H9 (cell line): ENCODE results near the gene FAM222B. TPM values are rescaled to one million over a fixed set of nuclear protein-coding genes. Genes with fewer than 3 reads are reported as not detected.

Experiments used
- DNase-seq: peaks from one replicate; pipeline ENCODE4 v3.0.0-alpha.2; 2017
- H2AFZ ChIP-seq: one replicate; pipeline ENCODE4 v1.6.1; 2013; ENCODE audit warnings: mild to moderate bottlenecking, low read length, control low read depth, moderate library complexity
- H2AK5ac ChIP-seq: 2 replicates; pipeline ENCODE4 v1.6.1; 2013; ENCODE audit warnings: low read length, control low read depth, mixed read lengths; ENCODE audit not compliant: insufficient read length
- H2BK120ac ChIP-seq: one replicate; pipeline ENCODE4 v1.6.1; 2013; ENCODE audit warnings: low read depth, mild to moderate bottlenecking, low read length, control low read depth, inconsistent platforms; ENCODE audit not compliant: poor library complexity, severe bottlenecking
- H2BK12ac ChIP-seq: 2 replicates; pipeline ENCODE4 v1.6.1; 2013; ENCODE audit warnings: low read length, control low read depth, mixed read lengths, low read depth; ENCODE audit not compliant: insufficient read length
- H2BK15ac ChIP-seq: 2 replicates; pipeline ENCODE4 v1.6.1; 2013; ENCODE audit warnings: low read depth, low read length, control low read depth
- H2BK20ac ChIP-seq: one replicate; pipeline ENCODE4 v1.6.1; 2013; ENCODE audit warnings: low read depth, mild to moderate bottlenecking, low read length, control low read depth, inconsistent platforms; ENCODE audit not compliant: poor library complexity, severe bottlenecking
- H2BK5ac ChIP-seq: 2 replicates; pipeline ENCODE4 v1.6.1; 2013; ENCODE audit warnings: low read length, control low read depth, mixed read lengths; ENCODE audit not compliant: insufficient read length
- H3K14ac ChIP-seq: 2 replicates; pipeline ENCODE4 v1.6.1; 2013; ENCODE audit warnings: low read length, control low read depth; ENCODE audit not compliant: insufficient read depth
- H3K18ac ChIP-seq: 2 replicates; pipeline ENCODE4 v1.6.1; 2013; ENCODE audit warnings: low read depth, mild to moderate bottlenecking, mixed read lengths, low read length, control low read depth; ENCODE audit not compliant: insufficient read length
- H3K23ac ChIP-seq: 2 replicates; pipeline ENCODE4 v1.6.1; 2013; ENCODE audit warnings: low read length, control low read depth, mixed read lengths, low read depth; ENCODE audit not compliant: insufficient read length
- H3K23me2 ChIP-seq: 2 replicates; pipeline ENCODE4 v1.6.1; 2013; ENCODE audit warnings: low read depth, mild to moderate bottlenecking, mixed read lengths, low read length, control low read depth; ENCODE audit not compliant: insufficient read length, poor library complexity, severe bottlenecking
- H3K27ac ChIP-seq: 2 replicates; pipeline ENCODE4 v1.5.1; 2013; ENCODE audit warnings: low read length, control low read depth, mixed read lengths, low read depth; ENCODE audit not compliant: insufficient read length
- H3K27me3 ChIP-seq: 2 replicates; pipeline ENCODE4 v1.6.1; 2013; ENCODE audit warnings: low read length, control low read depth, inconsistent platforms; ENCODE audit not compliant: insufficient read depth
- H3K4ac ChIP-seq: 2 replicates; pipeline ENCODE4 v1.6.1; 2013; ENCODE audit warnings: low read depth, mild to moderate bottlenecking, control low read depth, inconsistent platforms, low read length, moderate library complexity
- H3K4me1 ChIP-seq: 2 replicates; pipeline ENCODE4 v1.6.1; 2013; ENCODE audit warnings: low read length, control low read depth, inconsistent platforms; ENCODE audit not compliant: insufficient read depth
- H3K4me2 ChIP-seq: 2 replicates; pipeline ENCODE4 v1.6.1; 2013; ENCODE audit warnings: low read length, control low read depth, mixed read lengths; ENCODE audit not compliant: insufficient read length, insufficient read depth
- H3K56ac ChIP-seq: 2 replicates; pipeline ENCODE4 v1.6.1; 2013; ENCODE audit warnings: low read depth, mild to moderate bottlenecking, mixed read lengths, low read length, control low read depth; ENCODE audit not compliant: insufficient read length
- H3K79me1 ChIP-seq: 2 replicates; pipeline ENCODE4 v1.6.1; 2013; ENCODE audit warnings: low read depth, mild to moderate bottlenecking, moderate library complexity, low read length, control low read depth, inconsistent platforms; ENCODE audit not compliant: insufficient read depth, poor library complexity, severe bottlenecking
- H3K79me2 ChIP-seq: 2 replicates; pipeline ENCODE4 v1.6.1; 2013; ENCODE audit warnings: low read length, control low read depth, inconsistent platforms; ENCODE audit not compliant: insufficient read depth
- H3K9ac ChIP-seq: 2 replicates; pipeline ENCODE4 v1.6.1; 2013; ENCODE audit warnings: low read length, control low read depth, mixed read lengths; ENCODE audit not compliant: insufficient read length; ENCODE audit errors: extremely low read depth
- H3K9me3 ChIP-seq: one replicate; pipeline ENCODE4 v1.6.1; 2013; ENCODE audit warnings: low read depth, low read length, inconsistent platforms; ENCODE audit not compliant: control insufficient read depth
- H3T11ph ChIP-seq: one replicate; pipeline ENCODE4 v1.6.1; 2013; ENCODE audit warnings: mild to moderate bottlenecking, low read length, control low read depth, inconsistent platforms
- H4K20me1 ChIP-seq: one replicate; pipeline ENCODE4 v1.6.1; 2013; ENCODE audit not compliant: control insufficient read depth, insufficient read length, insufficient read depth
- H4K5ac ChIP-seq: 2 replicates; pipeline ENCODE4 v1.6.1; 2013; ENCODE audit warnings: low read depth, mild to moderate bottlenecking, mixed read lengths, low read length, control low read depth; ENCODE audit not compliant: insufficient read length
- H4K8ac ChIP-seq: replicated peaks from 2 replicates; pipeline ENCODE4 v1.6.1; 2013; ENCODE audit warnings: low read length, control low read depth, mixed read lengths, low read depth; ENCODE audit not compliant: insufficient read length
- H4K91ac ChIP-seq: 2 replicates; pipeline ENCODE4 v1.6.1; 2013; ENCODE audit warnings: low read depth, mild to moderate bottlenecking, moderate library complexity, mixed read lengths, low read length, control low read depth; ENCODE audit not compliant: insufficient read length
- H3K27ac Mint-ChIP-seq, 3 experiments: 2 replicates in 2 of 3; 3 replicates in 1 of 3; pipeline ENCODE4 v1.8.0; 2020 to 2021; ENCODE audit warnings: mixed read lengths in 3 of 3, mild to moderate bottlenecking in 1 of 3, moderate library complexity in 1 of 3
- H3K27me3 Mint-ChIP-seq: 2 replicates; pipeline ENCODE4 v1.8.0; 2021; ENCODE audit warnings: low read depth, mild to moderate bottlenecking, moderate library complexity, mixed read lengths
- H3K36me3 Mint-ChIP-seq, 3 experiments: 2 replicates in 2 of 3; 3 replicates in 1 of 3; pipeline ENCODE4 v1.8.0; 2020 to 2021; ENCODE audit warnings: low read depth in 3 of 3, mixed read lengths in 3 of 3; ENCODE audit not compliant: insufficient read depth in 1 of 3
- H3K4me1 Mint-ChIP-seq, 2 experiments: 2 replicates each; pipeline ENCODE4 v1.8.0; 2020; ENCODE audit warnings: mixed read lengths in 2 of 2
- H3K4me3 Mint-ChIP-seq, 2 experiments: 2 replicates in 1 of 2; 3 replicates in 1 of 2; pipeline ENCODE4 v1.8.0; 2020 to 2021; ENCODE audit warnings: mild to moderate bottlenecking in 2 of 2, mixed read lengths in 2 of 2, moderate library complexity in 1 of 2
- H3K9me3 Mint-ChIP-seq, 2 experiments: 2 replicates in 1 of 2; 3 replicates in 1 of 2; pipeline ENCODE4 v1.8.0; 2020; ENCODE audit warnings: mild to moderate bottlenecking in 2 of 2, mixed read lengths in 2 of 2, moderate library complexity in 1 of 2
- WGBS: extraction: QIAGEN DNeasy Blood & Tissue Kit; methylation state at CpG from one replicate; pipeline ENCODE4 v1.1.7; 2013; ENCODE audit warnings: missing lambda C conversion rate, low lambda C conversion rate, mixed read lengths; ENCODE audit not compliant: insufficient read length; ENCODE audit errors: extremely low coverage; 5-methylcytosine and 5-hydroxymethylcytosine counted together
- total RNA-seq: library from RNA; stranded (reverse); gene quantifications from 2 replicates; pipeline ENCODE4 v1.2.1, GENCODE V29; 2021
- TF ChIP-seq, protein P1 (sequence below): fragments of 200-600 bp; sonication (generic); conservative IDR thresholded peaks from 3 replicates; pipeline ENCODE4 v1.8.0; 2021; ENCODE audit warnings: antibody characterized with exemption, mild to moderate bottlenecking

Gene FAM222B
- total RNA-seq, 1 experiment from 2014 or later: 76.1 TPM

- H4K91ac ChIP-seq: no peak overlapping the region
These were observed 116.8 kb downstream of the FAM222B start for GRCh38 chr17:28725660-28726225.

More at GRCh38 chr17:28725660-28726225, 116.8 kb downstream of the FAM222B start:
- DNase-seq: peak; percentile 95
- no CpG with 5 or more reads among the region's 45 CpGs for WGBS
- H2BK120ac ChIP-seq: no peak overlapping the region
- H4K5ac ChIP-seq: peak overlapping the region; percentile 27
- no peak overlapping the region for H3T11ph ChIP-seq
- TF ChIP-seq, protein P1, sequence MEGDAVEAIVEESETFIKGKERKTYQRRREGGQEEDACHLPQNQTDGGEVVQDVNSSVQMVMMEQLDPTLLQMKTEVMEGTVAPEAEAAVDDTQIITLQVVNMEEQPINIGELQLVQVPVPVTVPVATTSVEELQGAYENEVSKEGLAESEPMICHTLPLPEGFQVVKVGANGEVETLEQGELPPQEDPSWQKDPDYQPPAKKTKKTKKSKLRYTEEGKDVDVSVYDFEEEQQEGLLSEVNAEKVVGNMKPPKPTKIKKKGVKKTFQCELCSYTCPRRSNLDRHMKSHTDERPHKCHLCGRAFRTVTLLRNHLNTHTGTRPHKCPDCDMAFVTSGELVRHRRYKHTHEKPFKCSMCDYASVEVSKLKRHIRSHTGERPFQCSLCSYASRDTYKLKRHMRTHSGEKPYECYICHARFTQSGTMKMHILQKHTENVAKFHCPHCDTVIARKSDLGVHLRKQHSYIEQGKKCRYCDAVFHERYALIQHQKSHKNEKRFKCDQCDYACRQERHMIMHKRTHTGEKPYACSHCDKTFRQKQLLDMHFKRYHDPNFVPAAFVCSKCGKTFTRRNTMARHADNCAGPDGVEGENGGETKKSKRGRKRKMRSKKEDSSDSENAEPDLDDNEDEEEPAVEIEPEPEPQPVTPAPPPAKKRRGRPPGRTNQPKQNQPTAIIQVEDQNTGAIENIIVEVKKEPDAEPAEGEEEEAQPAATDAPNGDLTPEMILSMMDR: no peak
- no peak overlapping the region for H3K4ac ChIP-seq
- H4K20me1 ChIP-seq: no peaks in the 10 kb centered on the region
- no peak overlapping the region for H3K23ac ChIP-seq
- no peak overlapping the region for H2BK20ac ChIP-seq
- H2BK15ac ChIP-seq: no peak overlapping the region
- Mint-ChIP-seq H3K9me3 (no peaks in the 10 kb centered on the region; a peak in 2 of 5 replicates), H3K4me1 (peaks cover 34 to 49% of the 10 kb centered on the region in 2 experiments), H3K27me3 (no peaks in the 10 kb centered on the region; the same call in 1 of the 2 replicates), H3K27ac (peak overlapping the region; percentile 95 to 100 (median 99)), H3K36me3 (peaks cover 35 to 46% (median 39%) of the 10 kb centered on the region in 3 experiments; a peak in 6 of 7 replicates), H3K4me3 (peak overlapping the region; percentile 95 to 96)
- H2BK5ac ChIP-seq: peak overlapping the region; percentile 71
- H3K79me2 ChIP-seq: peaks cover 8% of the 10 kb centered on the region; the same call in 1 of the 2 replicates
- peak overlapping the region; percentile 26 for H2BK12ac ChIP-seq
- H3K23me2 ChIP-seq: peaks cover 20% of the 10 kb centered on the region
- no peak overlapping the region for H3K56ac ChIP-seq
- no peak overlapping the region for H2AK5ac ChIP-seq
- peaks cover 3% of the 10 kb centered on the region for H3K79me1 ChIP-seq
- no peaks in the 10 kb centered on the region for H3K9me3 ChIP-seq
- no peak overlapping the region for H2AFZ ChIP-seq
- H4K8ac ChIP-seq: no peak overlapping the region
- peak overlapping the region; percentile 94 for H3K18ac ChIP-seq
- H3K4me2 ChIP-seq: peak overlapping the region; percentile 79
- H3K4me1 ChIP-seq: 0 out of 2 replicates have a peak, but pooled peaks cover 7% of the 10 kb centered on the region
- peak overlapping the region; percentile 92 for H3K9ac ChIP-seq
- no peaks in the 10 kb centered on the region for H3K27me3 ChIP-seq
- H3K27ac ChIP-seq: peak overlapping the region; percentile 29
- peak overlapping the region; percentile 93 for H3K14ac ChIP-seq
